ENCODE data around the gene C14orf180. TPM values are rescaled to one million over a fixed set of nuclear protein-coding genes. Genes with fewer than 3 reads are reported as not detected.

C14orf180 gene
- total RNA-seq, 1 experiment from 2014 or later = not detected

DNA sequence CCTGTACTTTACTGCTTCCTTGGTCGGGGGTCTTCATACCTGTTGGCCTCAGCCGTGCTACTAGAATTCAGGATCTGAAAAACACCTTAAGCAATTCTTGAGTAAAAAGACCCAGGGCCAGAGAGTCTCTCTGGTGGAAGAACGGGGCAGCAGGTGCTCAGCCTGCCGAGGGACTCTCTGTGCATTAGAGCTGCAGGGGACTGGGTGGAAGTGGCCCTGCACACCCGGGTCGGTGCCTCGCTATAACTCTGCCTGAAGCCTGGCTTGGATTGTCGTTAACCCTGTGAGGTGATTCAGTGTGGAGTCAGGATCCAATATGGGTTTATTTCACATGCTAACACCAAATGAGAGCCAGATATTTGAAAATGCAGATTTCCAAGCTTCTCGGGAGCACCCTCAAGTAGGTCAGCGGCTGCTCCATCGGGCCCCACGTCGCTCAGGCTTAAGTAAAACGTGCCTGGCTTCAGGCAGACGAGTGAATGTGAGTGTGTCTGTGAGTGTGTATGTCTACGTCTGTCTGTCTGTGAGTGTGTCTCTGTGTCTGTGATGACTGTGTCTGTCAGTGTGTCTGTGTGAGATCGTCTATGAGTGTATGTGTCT, 35.1 kb upstream of the C14orf180 start:
- Histone ChIP-seq H3K9me3 (ENCODE audit: control insufficient read depth, low read depth, low read length) (no peaks in the 10 kb centered on the region), H4K8ac (replicated peaks; ENCODE audit: insufficient read length, low read depth, low read length) (no peak overlapping the region), H3K23ac (ENCODE audit: insufficient read length, low read depth, low read length) (no peak overlapping the region), H3K79me2 (ENCODE audit: insufficient read depth, low read length) (no peaks in the 10 kb centered on the region), H3K4me1 (ENCODE audit: insufficient read depth, low read length) (no peaks in the 10 kb centered on the region), H3K23me2 (ENCODE audit: insufficient read length, low read depth, low read length, poor library complexity, severe bottlenecking) (no peaks in the 10 kb centered on the region), H2BK20ac (ENCODE audit: low read depth, low read length, poor library complexity, severe bottlenecking) (no peak overlapping the region), H3K14ac (ENCODE audit: insufficient read depth, low read length) (no peak overlapping the region), H2BK15ac (ENCODE audit: low read depth, low read length) (no peak overlapping the region), H3K9ac (ENCODE audit: extremely low read depth, insufficient read length, low read length) (no peak overlapping the region), H2AK5ac (ENCODE audit: insufficient read length, low read length) (no peak overlapping the region), H2BK120ac (ENCODE audit: low read depth, low read length, poor library complexity, severe bottlenecking) (no peak overlapping the region), H4K20me1 (ENCODE audit: control insufficient read depth, insufficient read depth, insufficient read length) (no peaks in the 10 kb centered on the region), H2BK12ac (ENCODE audit: insufficient read length, low read depth, low read length) (no peak overlapping the region), H3K4ac (ENCODE audit: low read depth, low read length) (no peak overlapping the region), H3K4me2 (ENCODE audit: insufficient read depth, insufficient read length, low read length) (no peak overlapping the region), H4K91ac (ENCODE audit: insufficient read length, low read depth, low read length) (no peak overlapping the region), H3K27me3 (ENCODE audit: insufficient read depth, low read length) (no peaks in the 10 kb centered on the region), H2AFZ (ENCODE audit: low read length) (no peak overlapping the region), H3K79me1 (ENCODE audit: insufficient read depth, low read depth, low read length, poor library complexity, severe bottlenecking) (no peaks in the 10 kb centered on the region), H3K27ac (ENCODE audit: insufficient read length, low read depth, low read length) (no peak overlapping the region), H4K5ac (ENCODE audit: insufficient read length, low read depth, low read length) (no peak overlapping the region), H3K56ac (ENCODE audit: insufficient read length, low read depth, low read length) (no peak overlapping the region), H3T11ph (ENCODE audit: low read length) (no peak overlapping the region), H3K18ac (ENCODE audit: insufficient read length, low read depth, low read length) (no peak overlapping the region), H2BK5ac (ENCODE audit: insufficient read length, low read length) (no peak overlapping the region)
- Mint-ChIP-seq H3K27ac (no peak overlapping the region), H3K36me3 (ENCODE audit: insufficient read depth in 1 of 3, low read depth in 3 of 3) (no peaks in the 10 kb centered on the region), H3K9me3 (no peaks in the 10 kb centered on the region), H3K27me3 (ENCODE audit: low read depth) (peaks cover 10% of the 10 kb centered on the region), H3K4me1 (peaks cover 14 to 18% of the 10 kb centered on the region in 2 experiments), H3K4me3 (no peak overlapping the region)
- TF ChIP-seq, protein P1, sequence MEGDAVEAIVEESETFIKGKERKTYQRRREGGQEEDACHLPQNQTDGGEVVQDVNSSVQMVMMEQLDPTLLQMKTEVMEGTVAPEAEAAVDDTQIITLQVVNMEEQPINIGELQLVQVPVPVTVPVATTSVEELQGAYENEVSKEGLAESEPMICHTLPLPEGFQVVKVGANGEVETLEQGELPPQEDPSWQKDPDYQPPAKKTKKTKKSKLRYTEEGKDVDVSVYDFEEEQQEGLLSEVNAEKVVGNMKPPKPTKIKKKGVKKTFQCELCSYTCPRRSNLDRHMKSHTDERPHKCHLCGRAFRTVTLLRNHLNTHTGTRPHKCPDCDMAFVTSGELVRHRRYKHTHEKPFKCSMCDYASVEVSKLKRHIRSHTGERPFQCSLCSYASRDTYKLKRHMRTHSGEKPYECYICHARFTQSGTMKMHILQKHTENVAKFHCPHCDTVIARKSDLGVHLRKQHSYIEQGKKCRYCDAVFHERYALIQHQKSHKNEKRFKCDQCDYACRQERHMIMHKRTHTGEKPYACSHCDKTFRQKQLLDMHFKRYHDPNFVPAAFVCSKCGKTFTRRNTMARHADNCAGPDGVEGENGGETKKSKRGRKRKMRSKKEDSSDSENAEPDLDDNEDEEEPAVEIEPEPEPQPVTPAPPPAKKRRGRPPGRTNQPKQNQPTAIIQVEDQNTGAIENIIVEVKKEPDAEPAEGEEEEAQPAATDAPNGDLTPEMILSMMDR (conservative IDR thresholded peaks at IDR 0.05) = no peak
- peak; percentile 19 for DNase-seq
- WGBS (ENCODE audit: extremely low coverage, insufficient read length, low lambda C conversion rate) = no CpG with 5 or more reads among the region's 17 CpGs

Data from H9 (cell line).